HG03196 (cell line): ENCODE results near the gene KIF18B.

ENCODE experiments used
- ATAC-seq: cut with Tn5 transposase; IDR thresholded peaks from one replicate; pipeline ENCODE4 v1.9.1; 2021; ENCODE audit not compliant: unreplicated experiment

Gene KIF18B

DNA sequence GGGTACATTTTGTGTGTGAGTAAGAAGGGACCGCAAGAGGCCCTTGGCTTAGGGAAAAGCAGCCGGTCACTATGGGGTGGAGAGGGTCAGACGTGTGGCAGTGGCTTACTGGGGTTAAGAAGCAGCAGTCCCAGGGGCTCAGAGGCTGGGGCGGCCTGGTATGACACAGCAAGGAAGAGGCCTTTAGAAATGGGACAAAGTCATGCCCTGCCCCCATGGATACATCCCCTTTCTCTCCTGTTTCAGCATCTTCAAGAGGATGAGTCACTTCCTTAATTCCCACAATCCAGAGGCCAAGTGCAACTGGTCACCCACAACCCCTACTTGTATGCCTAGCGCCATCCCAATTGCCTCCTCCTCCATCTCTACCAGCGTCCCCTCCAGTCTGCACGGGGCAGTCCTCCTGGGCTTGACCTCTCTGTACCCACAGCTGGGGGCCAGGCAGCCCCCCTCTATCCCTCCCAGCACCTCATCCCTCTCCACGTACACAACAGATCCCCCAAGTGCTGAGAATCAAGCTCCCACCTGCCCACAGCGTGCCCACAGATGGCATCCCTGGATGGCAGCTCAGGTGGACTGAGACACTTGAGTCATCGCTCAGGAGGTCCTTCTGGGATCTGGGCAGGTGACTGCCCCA is 41.4 kb downstream of the KIF18B start:
- ATAC-seq: no peak

DNA sequence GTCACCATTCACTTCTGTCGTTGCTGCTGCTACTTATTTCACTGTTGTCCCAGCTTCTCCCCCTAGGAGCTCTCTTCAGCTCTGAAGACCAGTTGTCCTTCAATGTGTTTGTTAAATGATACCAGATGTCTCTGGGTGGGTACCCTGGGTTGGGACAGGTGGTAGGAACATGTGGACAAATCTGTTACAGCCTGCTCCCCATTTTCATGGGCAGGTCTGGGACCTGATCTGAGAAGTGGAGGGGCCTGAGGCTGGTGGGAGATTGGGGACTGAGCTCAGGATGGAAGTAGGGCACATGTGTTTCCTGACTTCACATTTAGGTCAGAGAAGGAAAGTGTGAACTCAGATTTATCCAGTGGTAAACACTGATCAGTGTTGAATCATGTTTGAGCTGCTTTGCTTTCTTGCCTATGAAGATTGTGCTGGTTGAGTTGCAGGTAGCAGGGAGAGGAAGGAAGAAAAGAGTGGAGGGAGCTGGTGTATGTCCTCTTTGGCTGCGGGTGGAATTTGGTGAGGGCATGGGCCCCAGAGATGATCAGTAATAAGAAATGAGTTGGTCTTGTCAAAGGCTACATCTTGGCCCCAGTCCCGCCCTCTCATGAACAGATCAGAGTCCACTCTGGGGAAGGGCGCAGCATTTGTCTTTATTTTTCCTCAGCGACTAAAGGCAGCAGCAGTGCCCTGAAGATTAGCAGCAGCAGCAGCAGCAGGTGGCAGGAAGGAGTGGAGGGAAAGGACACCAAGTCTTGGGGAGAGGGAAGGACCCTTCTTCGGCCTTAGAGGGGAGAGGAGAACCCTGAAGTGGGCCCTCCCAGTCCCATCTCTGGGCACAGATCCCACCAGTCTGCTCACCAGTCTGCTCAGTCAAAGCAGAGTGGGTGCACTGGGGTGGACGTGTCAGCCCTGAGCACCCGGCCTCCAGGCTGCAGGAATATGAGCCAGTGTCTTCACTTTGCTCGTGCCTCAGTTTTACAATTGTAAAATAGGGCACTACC is 42.3 kb downstream of the KIF18B start:
- no peak for ATAC-seq

GRCh38 chr17:44904001-44904984 is 43.3 kb downstream of the KIF18B start:
- ATAC-seq: no peak

DNA sequence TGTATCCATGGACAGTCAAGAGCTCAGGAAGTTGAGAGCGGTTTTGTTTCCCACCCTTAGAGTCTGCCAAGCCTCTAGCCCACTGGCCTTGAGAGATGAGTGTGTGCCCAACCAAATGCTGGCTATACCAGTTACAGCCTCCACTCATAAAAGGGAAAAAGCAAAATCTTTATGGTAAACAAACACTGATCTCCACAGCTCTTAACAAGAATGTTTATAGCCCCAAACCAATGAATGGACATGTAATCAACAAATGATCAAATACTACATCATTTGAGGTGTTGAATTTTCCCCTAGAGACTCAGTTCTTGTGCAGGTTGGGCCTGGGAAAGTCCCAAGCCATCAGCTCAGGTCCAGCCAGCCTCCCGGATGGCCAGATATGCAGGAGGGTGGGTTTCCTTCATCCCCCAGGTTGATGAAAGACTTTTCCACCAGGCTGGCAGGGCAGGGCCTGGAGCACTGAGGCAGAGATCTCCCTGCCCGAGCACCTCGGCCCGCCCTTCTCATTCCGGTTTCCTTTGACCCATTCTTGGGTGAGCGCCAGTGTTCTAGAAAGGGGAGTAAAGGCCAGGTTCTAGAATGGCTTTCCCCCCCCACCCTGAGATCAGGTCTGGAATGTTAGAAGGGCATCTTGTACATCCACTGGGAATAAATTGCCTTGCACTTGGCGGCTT is 44.4 kb downstream of the KIF18B start:
- ATAC-seq: no peak

DNA sequence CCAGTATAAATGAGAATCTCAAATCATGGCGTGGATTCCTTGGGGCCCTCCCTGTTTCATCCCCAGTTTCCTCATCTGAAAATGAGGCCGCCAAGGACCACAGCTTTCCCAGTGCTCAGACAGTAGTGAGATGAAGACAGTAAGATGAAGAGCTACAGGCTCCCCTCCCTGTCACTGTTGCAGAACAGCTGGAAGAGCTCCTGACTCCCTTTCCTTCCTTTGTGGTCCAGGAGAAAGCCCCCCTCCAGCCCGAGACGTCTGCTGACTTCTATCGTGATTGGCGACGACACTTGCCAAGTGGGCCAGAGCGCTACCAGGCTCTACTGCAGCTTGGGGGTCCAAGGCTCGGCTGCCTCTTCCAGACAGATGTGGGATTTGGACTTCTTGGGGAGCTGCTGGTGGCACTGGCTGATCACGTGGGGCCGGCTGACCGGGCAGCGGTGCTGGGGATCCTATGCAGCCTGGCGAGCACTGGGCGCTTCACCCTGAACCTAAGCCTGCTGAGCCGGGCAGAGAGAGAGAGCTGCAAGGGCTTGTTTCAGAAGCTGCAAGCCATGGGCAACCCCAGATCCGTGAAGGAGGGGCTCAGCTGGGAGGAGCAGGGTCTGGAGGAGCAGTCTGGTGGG is 45.3 kb downstream of the KIF18B start:
- no peak for ATAC-seq

DNA sequence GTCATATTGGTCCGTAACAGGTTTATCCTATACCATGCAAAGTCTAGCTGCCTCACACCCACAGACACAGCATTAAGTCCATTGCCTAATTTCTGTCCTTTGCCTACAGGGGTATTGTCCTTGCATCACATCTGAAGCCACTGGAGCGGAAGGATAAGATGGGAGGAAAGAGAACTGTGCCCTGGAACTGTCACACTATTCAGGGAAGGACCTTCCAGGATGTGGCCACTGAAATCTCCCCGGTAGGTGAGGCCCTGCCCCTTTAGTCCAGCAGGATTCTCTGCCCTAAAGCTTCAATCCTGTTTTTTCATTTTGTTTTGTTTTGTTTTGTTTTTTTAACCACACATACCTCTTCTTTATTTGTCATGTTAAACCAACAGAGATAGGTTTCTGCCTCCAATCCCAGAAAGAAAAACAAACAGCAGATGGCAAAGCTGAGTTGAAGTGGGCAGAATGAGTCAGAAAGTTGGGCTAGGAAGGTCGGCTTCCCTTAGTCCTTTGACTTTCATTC is 46.1 kb downstream of the KIF18B start:
- no peak for ATAC-seq

- no peak for ATAC-seq
Observed at GRCh38 chr17:44900894-44901293, 46.7 kb downstream of the KIF18B start.

GRCh38 chr17:44899074-44899782 is 48.3 kb downstream of the KIF18B start, which contains the start of gene EFTUD2:
Gene EFTUD2 (minus strand): TSS chr17:44899445. CDS start chr17:44894521, 4,924 bp downstream.
- ATAC-seq: peak; percentile 61

GRCh38 chr17:44898768-44899073 is 48.9 kb downstream of the KIF18B start:
- ATAC-seq: no peak

- no peak for ATAC-seq
Observed at GRCh38 chr17:44894642-44895041, 52.9 kb downstream of the KIF18B start.

GRCh38 chr17:44892250-44892649 is 55.3 kb downstream of the KIF18B start:
- ATAC-seq: no peak

DNA sequence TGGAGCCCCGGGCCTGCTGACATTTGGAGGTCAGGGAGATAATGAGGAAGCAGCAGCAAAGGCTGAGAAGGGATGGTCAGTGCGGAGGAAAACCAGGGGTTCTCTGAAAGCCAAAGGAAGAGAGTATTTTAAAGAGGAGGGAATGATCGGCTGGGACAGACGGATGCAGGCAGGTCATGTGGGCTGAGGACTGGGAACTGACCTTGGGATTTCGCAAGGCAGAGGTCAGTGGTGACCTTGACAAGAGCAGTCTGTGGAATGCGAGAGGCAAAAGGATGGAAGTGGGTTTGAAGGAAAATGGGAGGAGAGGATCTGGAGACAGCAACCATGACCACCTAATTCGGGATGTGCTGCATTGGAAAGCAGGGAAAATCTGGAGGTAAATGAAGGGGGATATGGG is 58.6 kb downstream of the KIF18B start:
- ATAC-seq: no peak

GRCh38 chr17:44887971-44888954 is 59.3 kb downstream of the KIF18B start:
- ATAC-seq: no peak

GRCh38 chr17:44887016-44887415 is 60.6 kb downstream of the KIF18B start:
- no peak for ATAC-seq

DNA sequence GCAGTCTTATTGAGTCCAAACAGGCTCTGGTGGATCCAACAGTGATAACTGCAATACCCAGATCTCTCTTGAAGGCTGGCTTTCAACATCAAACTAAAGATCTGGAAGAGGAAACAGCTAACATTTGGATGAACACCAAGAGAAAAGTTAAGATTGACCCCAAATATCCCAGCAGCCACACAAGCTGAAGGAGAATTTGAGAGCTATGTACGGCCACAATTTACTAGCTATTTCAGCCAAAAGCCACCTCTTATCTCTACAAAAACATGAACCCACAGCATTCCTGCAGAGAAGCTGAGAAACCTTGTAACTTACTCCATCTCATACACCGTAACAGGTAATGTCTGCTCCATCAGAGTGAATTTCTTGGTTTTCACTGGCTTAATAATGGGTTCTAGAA is 62.6 kb downstream of the KIF18B start:
- no peak for ATAC-seq

DNA sequence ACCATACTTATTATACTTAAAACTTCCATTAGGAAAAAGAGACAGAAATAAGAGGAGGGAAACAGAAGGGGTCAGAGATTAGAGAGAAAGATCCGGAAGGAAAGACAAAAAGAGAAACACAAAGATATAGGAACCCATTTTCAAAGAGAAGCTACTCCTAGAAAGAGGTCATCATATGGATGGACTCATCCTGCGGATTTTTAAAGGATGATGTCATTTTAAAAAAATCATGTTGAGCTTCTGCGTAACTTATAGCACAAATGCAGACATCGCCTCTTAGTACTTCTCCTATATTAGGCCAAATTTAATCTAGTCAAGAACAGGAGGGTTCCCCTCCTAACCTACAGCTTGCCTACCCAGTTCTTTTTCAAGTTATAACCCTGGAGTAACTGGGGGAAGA is 66.4 kb downstream of the KIF18B start:
- ATAC-seq: no peak

GRCh38 chr17:44880062-44880461 is 67.5 kb downstream of the KIF18B start:
- no peak for ATAC-seq

DNA sequence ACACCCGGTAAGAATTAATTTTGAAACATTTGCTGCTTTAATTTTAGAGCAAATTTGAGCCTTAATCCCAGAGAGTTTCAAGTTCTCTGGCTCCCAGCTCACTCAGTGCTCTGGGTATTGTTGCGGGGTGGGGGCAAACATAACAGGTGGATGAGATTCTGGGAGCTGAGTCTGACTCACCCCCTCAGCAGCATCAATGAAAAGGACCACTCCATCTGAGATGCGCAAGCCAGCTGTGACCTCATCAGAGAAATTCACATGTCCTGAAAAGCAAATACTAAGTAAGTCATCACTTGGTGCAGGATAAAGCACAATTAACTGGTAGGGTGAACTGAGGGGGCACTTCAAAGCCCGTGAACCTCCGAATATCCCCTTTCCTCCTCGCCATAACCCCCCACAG is 68.2 kb downstream of the KIF18B start:
- ATAC-seq: no peak
